Activated CD8-positive, alpha-beta memory T cell treated with anti-CD3 and anti-CD28 coated beads, Interleukin-2, amount 50 U/mL, for 4 hours (primary cell): ENCODE measurements around the gene SPATA45.
"Not testable (repeated sequence)": the region's sequence is repeated elsewhere in the genome, so short reads cannot be mapped to it uniquely, and the experiment has no call there.

Experiments used
- DNase-seq: peaks from one replicate; pipeline ENCODE4 v3.0.0-alpha.2; 2020

Gene SPATA45

DNA sequence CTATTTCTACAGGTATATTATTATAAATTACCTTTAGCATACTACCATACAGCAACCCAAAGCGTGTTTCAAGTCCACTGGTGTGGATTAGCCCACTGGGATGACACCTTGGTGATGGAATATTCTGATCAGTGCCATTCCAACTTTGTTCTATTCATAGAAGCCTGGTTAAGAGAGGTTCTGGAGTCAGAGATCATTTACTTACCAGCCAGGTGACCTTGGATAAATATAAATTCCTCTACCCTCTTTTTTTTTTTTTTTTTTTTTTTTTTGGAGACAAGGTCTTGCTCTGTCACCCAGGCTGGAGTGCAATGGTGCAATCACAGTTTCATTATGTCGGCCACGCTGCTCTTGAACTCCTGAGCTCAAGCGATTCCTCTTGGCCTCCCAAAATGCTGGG is at the start of gene SPATA45:
Gene SPATA45, minus strand, starts transcription at position 101 of the 400 bp plus-strand sequence. CDS start 11,500 bp downstream, outside the sequence.
- DNase-seq: no peak

DNA sequence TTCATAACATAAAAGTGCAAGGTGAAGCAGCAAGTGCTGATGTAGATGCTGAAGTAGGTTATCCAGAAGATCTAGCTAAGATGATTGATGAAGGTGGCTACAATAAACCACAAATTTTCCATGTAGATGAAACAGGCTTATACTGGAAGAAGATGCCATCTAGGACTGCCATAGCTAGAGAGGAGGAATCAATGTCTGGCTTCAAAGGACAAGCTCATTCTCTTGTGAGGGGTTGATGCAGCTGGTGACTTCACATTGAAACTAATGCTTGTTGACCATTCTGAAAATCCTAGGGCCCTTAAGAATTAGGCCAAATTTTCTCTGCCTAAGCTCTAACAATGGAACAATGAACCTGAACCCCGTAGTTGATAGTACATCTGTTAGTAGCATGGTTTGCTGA is 44.7 kb upstream of the SPATA45 start:
- DNase-seq: no peak

DNA sequence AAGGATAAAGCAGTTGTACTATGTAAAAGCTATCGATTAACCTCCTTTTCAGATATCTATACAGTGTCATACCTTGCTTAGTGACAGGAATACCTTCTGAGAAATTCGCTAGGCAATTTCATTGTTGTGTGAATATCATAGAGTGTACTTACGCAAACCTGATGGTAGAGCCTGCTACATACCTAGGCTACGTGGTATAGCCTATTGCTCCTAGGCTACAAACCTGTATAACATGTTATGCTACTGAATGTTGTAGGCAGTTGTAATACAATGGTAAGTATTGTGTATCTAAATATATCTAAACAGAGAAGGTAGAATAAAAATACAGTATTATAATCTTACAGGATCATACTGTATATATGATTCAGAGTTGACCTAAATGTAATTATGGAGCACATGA is 37.1 kb upstream of the SPATA45 start:
- no peak for DNase-seq

DNA sequence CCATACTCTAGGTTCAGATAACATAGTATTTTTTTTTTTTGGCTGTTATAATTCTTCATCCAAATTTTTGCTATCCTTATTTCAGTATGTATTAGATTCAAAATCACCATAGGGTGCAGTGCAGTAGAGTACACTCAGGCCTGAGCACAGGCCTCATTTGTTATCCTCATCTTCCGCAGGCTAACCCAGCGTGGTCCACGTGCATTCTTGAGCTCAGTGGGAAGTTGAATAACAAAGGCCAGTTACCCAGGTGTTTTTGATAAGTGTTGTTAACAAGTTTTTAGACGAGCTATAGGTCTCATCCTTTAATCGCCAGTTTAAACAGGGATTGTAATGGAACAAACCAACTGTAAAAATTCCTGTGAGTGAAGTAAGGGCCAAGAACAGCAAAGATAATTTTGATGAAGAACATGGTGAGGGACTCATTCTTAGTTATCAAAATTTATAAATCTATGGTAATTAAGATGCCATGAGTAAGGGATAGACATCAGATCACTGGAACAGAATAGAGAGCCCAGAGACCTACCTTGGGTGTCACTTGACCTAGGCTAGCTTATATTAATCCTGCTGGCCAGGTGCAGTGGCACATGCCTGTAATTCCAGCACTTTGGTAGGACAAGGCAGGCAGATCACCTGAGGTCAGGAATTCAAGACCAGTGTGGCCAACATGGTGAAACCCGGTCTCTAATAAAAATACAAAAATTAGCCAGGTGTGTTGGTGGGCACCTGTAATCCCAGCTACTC is 32.7 kb upstream of the SPATA45 start:
- DNase-seq: no peak

DNA sequence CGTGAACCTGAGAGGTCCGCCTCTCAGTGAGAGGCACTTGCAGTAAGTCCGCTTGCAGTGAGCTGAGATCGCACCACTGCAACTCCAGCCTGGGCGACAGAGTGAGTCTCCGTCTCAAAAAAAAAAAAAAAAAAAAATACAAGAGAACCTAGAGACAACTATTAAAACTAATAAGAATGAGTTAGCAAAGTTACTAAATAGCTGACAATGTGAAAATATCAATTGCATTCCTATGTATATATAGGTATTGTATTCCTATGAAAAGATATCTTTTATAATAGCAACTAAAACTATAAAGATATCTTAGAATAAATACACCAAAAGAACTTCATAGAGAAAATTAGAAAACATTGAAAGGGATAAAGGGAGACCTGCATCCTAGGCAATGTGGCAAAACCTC is 31.0 kb upstream of the SPATA45 start:
- DNase-seq: no peak

DNA sequence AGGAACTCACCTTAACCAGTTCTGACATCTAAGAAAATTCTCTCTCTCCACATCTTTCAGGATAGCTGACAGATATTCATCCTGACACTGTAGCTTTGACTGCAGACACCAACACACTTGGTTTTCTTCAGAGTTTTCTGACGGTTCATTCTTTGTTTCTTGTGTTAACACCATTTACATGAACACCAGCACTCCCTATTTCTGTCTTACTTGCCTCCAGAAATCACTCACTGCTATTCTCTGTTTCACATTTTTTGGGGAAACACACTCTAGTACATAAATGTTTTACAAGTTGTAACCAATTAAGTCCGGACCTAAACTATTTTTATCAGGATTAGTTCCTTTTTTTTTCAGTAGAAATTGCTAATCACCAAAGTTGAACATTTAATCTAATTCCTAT is 26.1 kb upstream of the SPATA45 start:
- no peak for DNase-seq

DNA sequence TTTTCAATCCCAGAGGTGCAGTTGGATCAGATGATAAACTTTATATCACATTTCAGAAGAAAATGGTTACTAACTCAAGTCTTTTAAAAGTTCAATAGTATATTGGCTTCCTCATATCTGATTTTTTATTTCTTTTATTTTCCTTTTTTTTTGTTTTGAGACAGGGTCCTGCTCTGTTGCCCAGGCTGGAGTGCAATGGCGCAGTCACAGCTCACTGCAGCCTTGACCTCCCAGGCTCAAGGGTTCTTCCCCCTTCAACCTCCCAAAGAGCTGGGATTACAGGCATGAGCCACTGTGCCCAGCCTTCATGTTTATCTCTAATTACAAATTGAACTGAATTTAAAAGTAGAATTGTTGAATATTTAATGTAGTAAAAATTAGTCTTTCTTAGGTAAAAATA is 24.5 kb upstream of the SPATA45 start:
- no peak for DNase-seq

DNA sequence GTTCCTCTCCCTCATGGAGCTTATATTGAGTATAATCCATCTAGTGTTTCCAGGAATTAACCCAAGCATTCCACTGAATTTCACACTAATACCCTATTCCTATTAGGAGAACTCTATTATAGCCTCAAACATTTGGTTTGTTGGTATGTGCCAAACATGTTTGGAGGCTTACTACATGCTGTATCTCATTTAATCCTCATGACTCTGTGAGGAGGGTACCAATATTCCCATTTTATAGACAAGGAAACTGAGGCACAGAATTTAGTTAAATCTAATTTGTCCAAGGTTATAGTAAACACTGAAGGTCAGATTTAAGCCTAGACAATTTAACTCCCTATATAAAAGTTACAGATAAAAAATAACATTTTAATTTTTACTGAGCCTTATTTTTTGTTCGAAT is 19.7 kb upstream of the SPATA45 start:
- no peak for DNase-seq

DNA sequence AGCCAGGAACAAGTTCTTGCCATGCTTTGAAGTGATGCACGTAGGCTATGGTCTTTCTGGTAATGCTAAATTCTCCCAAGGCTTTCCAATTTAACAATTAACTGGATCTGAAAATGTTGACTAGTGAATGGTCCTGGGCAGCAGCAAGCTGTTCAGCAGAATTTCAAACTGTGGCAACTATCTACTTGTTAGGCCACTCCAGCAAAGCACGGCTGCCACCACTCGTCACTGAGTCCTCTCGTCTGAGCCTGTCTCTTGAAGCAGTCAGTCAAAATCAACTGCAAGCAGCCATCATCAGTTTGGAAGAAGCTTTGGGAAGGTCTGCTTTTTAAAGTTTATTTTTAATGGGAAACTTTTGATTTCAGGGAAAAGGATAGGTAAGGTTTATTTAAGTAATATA is 16.8 kb upstream of the SPATA45 start:
- DNase-seq: no peak

DNA sequence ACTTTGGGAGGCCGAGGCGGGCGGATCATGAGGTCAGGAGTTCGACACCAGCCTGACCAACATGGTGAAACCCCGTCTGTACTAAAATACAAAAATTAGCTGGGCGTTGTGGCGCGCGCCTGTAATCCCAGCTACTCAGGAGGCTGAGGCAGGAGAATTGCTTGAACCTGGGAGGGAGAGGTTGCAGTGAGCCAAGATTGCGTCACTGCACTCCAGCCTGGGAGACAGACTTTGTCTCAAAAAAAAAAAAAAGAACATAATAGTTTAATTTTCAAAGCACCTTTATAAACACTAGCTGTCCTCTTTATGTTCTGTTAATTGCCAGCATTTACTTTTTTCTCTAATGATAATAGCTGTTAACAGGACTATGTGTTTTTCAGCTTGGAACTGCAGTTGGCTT is 15.9 kb upstream of the SPATA45 start:
- not testable (repeated sequence) for DNase-seq

DNA sequence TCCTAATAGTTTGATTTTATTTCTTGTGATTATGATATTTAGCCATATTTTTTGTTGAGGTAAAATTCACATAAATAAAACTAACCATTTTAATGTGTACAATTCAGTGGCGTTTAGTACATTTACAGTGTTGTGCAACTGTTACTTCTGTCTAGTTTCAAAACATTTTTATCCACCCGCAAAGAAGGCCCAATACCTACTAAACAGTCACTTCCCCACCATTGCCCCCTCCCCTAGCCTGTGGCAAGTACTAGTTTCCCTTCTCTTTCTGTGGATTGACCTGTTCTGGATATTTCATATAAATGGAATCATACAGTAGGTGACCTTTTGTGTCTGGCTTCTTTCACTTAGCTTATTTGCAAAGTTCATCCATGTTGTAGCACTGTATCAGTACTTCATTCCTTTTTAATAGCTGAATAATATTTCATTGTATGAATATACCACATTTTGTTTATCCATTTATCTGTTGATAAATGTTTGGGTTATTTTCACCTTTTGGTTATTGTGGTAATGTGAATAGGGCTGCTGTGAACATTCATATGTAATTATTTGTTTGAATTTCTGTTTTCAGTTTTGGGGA is 14.8 kb upstream of the SPATA45 start:
- no peak for DNase-seq

DNA sequence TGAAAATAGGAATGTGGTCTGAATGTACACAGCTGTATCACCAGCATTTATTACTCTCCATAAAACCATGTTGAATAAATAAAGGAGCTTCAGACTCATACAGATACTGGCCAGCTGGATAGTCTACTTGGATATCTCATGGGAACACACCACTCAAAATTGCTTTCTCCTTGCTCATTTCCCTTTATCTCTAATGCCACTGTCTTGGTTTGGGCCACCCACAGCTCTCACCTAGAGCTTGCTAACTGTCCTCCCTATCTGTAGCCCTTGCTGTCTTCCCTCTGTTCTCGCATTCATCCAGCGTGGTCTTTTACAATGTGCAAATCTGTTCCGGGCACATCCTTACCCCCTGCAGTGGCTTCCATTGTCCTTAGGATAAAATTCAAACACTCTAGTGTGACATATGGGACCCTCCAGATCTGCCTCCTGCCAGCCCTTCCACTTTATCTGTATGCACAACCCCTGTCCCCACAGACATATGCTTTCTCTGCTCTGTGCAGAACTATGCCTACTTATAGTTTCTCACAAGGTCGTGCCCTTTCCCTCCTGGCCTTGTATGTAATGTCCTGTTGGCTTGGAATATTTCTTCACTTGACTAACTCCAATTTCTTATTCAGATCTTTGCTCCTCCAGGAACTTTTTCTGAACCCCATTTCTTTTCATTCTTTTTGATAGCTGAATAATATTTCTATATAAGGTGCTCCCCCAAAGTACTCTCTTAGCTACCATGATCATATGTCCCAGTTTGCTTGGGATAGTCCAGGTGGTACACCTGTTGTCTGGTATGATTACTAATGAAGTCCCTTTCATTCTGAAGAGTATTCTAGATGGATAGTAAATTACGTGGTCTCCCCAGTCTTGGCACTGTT is 13.5 kb upstream of the SPATA45 start:
- DNase-seq: no peak

DNA sequence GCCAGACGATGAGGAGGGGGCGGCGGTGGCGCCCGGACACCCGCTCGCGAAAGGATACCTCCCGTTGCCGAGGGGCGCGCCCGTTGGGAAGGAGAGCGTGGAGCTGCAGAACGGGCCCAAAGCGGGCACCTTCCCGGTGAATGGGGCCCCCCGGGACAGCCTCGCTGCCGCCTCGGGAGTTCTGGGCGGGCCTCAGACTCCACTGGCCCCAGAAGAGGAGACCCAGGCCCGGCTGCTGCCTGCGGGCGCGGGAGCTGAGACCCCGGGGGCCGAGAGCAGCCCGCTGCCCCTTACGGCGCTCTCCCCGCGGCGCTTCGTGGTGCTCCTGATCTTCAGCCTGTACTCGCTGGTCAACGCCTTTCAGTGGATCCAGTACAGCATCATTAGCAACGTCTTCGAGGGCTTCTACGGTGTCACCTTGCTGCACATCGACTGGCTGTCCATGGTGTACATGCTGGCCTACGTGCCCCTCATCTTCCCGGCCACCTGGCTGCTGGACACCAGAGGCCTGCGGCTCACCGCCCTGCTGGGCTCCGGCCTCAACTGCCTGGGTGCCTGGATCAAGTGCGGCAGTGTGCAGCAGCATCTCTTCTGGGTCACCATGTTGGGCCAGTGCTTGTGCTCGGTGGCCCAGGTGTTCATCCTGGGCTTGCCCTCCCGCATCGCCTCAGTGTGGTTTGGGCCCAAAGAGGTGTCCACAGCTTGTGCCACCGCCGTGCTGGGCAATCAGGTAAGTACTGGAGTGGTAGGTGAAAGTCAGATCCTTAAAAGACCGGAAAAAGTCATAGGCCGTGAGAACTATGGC is 11.2 kb upstream of the SPATA45 start:
- DNase-seq: peak; percentile 18

DNA sequence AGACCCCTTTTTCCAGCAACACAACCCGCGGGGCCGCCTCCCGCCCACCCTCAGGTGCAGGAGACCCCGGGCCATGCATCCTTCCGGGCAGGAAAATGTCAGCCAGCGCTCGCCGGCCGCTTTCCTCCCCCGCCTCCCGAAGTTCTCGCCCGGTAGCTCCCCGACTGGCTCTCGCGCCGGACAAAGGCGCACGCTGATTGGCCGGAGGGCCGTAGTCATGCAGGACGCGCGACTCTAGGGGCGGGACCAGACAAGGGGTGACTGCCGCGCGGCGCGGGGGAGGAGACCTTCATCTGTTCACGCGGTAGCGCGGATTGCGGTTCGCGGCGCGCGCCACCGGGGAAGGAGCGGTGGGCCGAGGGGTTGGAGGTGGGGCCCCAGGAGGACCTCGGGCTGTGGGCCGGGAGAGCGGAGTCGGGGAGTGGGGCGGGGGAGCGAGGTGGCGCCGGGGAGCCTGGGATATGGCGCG is 10.6 kb upstream of the SPATA45 start, which contains the start of gene FLVCR1:
Gene FLVCR1, plus strand, starts transcription at position 284 of the 469 bp plus-strand sequence. Its CDS starts 178 bp downstream, at position 462.
- DNase-seq: peak; percentile 91

DNA sequence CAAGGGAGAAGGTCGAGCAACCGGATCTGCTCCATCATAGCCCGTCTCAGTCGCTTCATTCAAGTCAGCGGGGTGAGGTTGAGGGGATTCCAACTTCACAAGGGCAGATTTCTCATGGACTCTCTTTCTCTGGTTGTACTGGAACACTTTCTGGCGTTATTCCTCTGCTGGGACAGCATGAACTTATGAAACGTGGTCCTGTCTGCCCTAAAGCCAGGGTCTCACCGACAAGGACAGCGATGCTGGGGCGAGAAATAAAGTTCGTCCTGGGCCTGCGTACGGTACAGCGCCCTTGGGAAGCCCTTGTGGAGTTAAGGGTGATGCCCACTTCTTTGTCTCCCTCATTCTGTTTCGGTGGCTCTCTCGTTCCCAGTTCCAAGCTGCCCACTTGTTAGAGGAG is 9.3 kb upstream of the SPATA45 start:
- DNase-seq: no peak

DNA sequence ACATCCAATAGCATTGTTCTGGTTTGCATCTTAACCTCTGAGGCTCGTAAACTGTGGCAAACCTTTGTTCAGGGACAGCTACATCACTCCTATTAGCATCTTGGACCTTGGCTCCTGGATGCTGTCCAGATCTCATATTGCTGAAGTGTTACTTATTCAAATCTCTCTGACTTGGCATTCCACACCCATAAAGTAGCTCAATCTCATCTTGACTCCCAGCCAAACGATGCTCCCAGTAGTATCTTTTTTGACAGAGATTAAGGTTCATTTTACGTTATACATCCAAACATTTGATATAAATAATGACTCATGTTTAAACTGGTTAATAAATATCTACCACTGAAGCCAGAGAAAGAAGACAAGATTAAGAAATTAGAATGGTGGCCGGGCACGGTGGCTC is 6.2 kb upstream of the SPATA45 start:
- no peak for DNase-seq

DNA sequence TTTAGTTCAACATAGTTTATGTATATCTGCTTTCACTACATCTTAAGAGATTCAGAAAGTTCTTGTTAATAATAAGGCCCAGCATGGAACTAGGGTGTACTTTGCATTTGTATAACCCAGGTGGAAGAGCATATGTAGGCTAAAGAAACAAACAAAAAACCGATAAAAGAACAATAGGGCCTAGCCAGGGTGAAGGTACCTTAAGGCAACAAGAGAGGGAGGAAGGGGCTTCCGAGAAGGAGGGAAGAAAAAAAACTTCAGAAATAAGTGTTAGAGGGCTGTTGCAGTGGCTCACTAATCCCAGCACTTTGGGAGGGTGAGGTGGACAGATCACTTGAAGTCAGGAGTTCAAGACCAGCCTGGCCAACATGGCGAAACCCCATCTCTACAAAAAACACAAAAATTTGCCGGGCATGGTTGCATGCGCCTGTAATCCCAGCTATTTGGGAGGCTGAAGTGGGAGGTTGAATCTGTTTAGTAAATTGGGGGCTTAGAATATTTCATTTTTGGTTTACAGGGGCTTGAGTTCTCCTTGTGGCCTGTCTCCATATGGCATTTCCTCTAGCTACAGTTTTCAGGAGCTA is 4.7 kb upstream of the SPATA45 start:
- DNase-seq: no peak

DNA sequence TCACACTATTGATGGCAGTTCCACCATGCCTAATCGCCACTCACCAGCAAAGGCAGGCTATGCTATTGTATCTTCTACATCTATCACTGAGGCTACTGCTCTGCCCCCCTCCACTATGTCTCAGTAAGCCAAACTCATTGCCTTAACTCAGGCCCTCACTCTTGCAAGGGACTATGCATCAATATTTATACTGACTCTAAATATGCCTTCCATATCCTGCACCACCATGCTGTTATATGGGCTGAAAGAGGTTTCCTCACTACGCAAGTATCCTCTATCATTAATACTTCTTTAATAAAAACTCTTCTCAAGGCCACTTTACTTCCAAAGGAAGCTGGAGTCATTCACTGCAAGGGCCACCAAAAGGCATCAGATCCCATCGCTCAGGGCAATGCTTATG is 2.9 kb downstream of the SPATA45 start:
- DNase-seq: not testable (repeated sequence)

DNA sequence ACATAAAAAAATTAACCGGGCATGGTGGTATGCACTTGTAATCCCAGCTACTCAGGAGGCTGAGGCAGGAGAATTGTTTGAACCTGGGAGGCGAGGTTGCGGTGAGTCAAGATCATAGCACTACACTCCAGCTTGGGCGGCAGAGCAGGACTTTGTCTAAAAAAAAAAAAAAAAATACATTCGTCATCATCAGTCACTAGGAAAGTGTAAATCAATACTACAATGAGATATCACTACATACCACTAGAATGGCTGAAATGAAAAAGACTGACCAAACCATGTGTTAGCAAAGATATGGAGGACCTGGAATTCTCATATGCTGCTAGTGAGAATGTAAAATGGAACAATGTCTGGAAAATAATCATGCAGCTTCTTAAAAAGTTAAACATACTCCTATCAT is 9.3 kb downstream of the SPATA45 start:
- no peak for DNase-seq

DNA sequence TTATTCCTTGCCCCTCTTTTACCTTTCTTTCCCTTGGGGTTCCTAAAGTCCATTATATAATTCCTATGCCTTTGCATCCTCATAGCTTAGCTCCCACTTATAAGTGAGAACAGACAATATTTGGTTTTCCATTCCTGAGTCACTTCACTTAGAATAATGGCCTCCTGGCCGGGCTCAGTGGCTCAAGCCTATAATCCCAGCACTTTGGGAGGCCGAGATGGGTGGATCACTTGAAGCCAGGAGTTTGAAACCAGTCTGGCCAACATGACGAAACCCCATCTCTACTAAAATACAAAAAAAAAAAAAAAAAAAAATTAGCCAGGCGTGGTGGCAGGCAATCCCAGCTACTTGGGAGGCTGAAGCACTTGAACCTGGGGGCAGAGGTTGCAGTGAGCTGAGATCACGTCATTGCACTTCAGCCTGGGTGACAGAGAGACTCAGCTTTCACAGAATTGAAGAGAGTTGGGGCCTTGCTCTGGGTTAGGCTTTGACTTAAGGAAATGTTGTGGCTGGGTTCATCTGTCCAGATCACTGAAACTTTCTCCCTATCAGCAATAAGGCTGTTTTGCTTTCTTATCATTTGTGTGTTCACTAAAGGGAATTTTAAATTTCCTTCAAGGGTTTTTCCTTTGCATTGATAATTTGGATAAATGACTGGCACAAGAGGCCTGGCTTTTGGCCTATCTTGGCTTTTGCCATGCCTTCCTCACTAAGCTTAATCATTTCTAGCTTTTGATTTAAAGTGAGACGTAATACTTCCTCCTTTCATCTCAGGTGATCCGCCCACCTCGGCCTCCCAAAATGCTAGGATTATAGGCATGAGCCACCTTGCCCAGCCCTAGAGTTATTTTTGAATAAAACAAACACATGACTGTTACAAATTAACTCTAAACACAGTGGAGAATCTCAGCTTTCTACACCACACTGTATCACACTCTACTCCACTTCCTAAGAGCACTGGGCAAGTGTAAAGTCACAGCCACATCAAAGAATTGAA is 13.9 kb downstream of the SPATA45 start:
- not testable (repeated sequence) for DNase-seq

DNA sequence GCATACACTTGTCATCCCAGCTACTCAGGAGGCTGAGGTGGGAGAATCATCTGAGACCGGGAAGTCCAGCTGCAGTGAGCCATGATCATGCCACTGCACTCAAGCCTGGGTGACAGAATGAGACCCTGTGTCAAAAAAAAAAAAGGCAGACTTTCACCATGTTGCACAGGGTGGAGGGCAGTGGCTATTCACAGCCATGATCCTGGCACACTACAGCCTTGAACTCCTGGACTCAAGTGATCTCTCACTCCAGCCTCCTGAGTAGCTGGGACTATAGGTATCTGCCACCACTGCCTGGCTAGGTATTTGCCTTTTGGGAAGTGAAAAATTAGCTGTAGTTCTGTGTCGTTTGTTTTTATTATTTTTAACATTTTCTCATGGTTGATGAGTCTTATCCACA is 19.1 kb downstream of the SPATA45 start:
- no peak for DNase-seq
